Measurements from ENCODE around the gene AUTS2. TPM values are rescaled to one million over a fixed set of nuclear protein-coding genes. Genes with fewer than 3 reads are reported as not detected.

AUTS2 gene
- total RNA-seq, 1 donor from 2014 or later = 125 TPM

DNA sequence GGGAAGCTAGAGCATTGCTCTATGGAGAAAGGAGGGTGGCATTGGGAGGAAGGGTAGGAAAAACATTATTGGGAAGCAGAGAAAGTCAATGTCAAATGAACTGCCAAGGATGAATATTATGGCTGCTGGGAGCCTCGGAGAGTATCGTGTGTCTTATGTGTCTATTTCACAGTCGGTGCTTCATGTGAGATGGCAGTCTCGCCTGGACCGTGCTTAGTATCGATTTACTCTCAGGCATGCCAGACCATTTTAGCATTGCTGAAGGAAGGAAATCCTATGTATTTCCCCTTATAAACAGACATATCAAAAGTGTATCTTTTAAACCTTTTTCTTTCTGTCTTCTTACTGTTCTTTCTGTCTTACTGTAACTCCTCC is 612.6 kb downstream of the AUTS2 start:
- Mint-ChIP-seq H3K27ac (no peak overlapping the region), H3K9me3 (ENCODE audit: low read depth) (peaks cover 3% of the 10 kb centered on the region), H3K36me3 (ENCODE audit: insufficient read depth) (peaks cover 1% of the 10 kb centered on the region), H3K27me3 (no peaks in the 10 kb centered on the region), H3K4me1 (ENCODE audit: low read depth) (peaks cover 12% of the 10 kb centered on the region), H3K4me3 (ENCODE audit: low read depth) (no peak overlapping the region)
- DNase-seq (ENCODE audit: low spot score, unreplicated experiment) = no peak
- TF ChIP-seq, protein P1, sequence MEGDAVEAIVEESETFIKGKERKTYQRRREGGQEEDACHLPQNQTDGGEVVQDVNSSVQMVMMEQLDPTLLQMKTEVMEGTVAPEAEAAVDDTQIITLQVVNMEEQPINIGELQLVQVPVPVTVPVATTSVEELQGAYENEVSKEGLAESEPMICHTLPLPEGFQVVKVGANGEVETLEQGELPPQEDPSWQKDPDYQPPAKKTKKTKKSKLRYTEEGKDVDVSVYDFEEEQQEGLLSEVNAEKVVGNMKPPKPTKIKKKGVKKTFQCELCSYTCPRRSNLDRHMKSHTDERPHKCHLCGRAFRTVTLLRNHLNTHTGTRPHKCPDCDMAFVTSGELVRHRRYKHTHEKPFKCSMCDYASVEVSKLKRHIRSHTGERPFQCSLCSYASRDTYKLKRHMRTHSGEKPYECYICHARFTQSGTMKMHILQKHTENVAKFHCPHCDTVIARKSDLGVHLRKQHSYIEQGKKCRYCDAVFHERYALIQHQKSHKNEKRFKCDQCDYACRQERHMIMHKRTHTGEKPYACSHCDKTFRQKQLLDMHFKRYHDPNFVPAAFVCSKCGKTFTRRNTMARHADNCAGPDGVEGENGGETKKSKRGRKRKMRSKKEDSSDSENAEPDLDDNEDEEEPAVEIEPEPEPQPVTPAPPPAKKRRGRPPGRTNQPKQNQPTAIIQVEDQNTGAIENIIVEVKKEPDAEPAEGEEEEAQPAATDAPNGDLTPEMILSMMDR (IDR thresholded peaks at IDR 0.05; ENCODE audit: unreplicated experiment) = no peak

GRCh38 chr7:70212281-70212680 is 614.0 kb downstream of the AUTS2 start:
- TF ChIP-seq, protein P1 (IDR thresholded peaks at IDR 0.05; ENCODE audit: unreplicated experiment) = no peak
- no peak overlapping the region for H3K27ac Mint-ChIP-seq
- peaks cover 18% of the 10 kb centered on the region for H3K4me1 Mint-ChIP-seq (ENCODE audit: low read depth)
- H3K9me3 Mint-ChIP-seq (ENCODE audit: low read depth) = no peaks in the 10 kb centered on the region
- no peaks in the 10 kb centered on the region for H3K27me3 Mint-ChIP-seq
- no peak for DNase-seq (ENCODE audit: low spot score, unreplicated experiment)
- H3K4me3 Mint-ChIP-seq (ENCODE audit: low read depth) = no peak overlapping the region
- H3K36me3 Mint-ChIP-seq (ENCODE audit: insufficient read depth) = no peaks in the 10 kb centered on the region

DNA sequence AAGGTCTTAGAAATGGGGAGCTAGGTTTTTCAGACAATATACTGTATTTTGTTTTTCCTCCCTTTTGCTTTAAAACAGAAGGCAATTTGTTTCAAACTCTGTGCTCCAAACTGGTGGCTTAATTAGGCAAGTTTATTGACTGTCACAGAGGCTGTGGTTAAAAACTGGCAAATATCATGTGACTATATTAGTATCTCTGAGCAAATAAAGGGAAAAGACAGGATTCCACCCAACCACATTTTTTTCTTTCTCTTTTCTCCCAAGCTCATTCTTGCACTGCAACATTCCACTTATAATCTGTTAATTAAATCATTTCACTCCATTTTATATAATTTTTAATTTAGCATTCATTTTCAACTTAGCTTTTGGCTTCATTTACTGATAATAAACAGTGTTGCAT is 615.8 kb downstream of the AUTS2 start:
- TF ChIP-seq, protein P1 (IDR thresholded peaks at IDR 0.05; ENCODE audit: unreplicated experiment) = no peak
- Mint-ChIP-seq H3K4me3 (ENCODE audit: low read depth) (no peak overlapping the region), H3K9me3 (ENCODE audit: low read depth) (no peaks in the 10 kb centered on the region), H3K27ac (no peak overlapping the region), H3K4me1 (ENCODE audit: low read depth) (peaks cover 24% of the 10 kb centered on the region), H3K27me3 (no peaks in the 10 kb centered on the region), H3K36me3 (ENCODE audit: insufficient read depth) (no peaks in the 10 kb centered on the region)
- DNase-seq (ENCODE audit: low spot score, unreplicated experiment) = no peak

GRCh38 chr7:70215491-70215890 is 617.2 kb downstream of the AUTS2 start:
- Mint-ChIP-seq H3K27ac (no peak overlapping the region), H3K4me3 (ENCODE audit: low read depth) (no peak overlapping the region), H3K36me3 (ENCODE audit: insufficient read depth) (no peaks in the 10 kb centered on the region), H3K4me1 (ENCODE audit: low read depth) (peaks cover 24% of the 10 kb centered on the region), H3K9me3 (ENCODE audit: low read depth) (no peaks in the 10 kb centered on the region), H3K27me3 (no peaks in the 10 kb centered on the region)
- TF ChIP-seq, protein P1 (IDR thresholded peaks at IDR 0.05; ENCODE audit: unreplicated experiment) = no peak
- no peak for DNase-seq (ENCODE audit: low spot score, unreplicated experiment)

- Mint-ChIP-seq H3K9me3 (ENCODE audit: low read depth) (no peaks in the 10 kb centered on the region), H3K27me3 (no peaks in the 10 kb centered on the region), H3K36me3 (ENCODE audit: insufficient read depth) (no peaks in the 10 kb centered on the region), H3K4me1 (ENCODE audit: low read depth) (peaks cover 24% of the 10 kb centered on the region), H3K27ac (no peak overlapping the region), H3K4me3 (ENCODE audit: low read depth) (no peak overlapping the region)
- TF ChIP-seq, protein P1 (IDR thresholded peaks at IDR 0.05; ENCODE audit: unreplicated experiment) = no peak
- DNase-seq (ENCODE audit: low spot score, unreplicated experiment) = no peak
Observed at GRCh38 chr7:70217571-70217970, 619.3 kb downstream of the AUTS2 start.
